HepG2 (cell line): ENCODE measurements around the gene C1QTNF6.

Experiments used
- ESRRA ChIP-seq: sonication (generic); formaldehyde crosslinking; IDR thresholded peaks from 2 replicates; pipeline ENCODE4 v1.5.1; 2020; ENCODE audit warnings: mild to moderate bottlenecking, low read depth, missing genetic modification reagents
- FOXA3 ChIP-seq: IDR thresholded peaks from 2 replicates; pipeline ENCODE4 v1.6.1; 2016; ENCODE audit warnings: missing genetic modification reagents, missing compliant biosample characterization
- MEF2D ChIP-seq: sonication (generic); formaldehyde crosslinking; IDR thresholded peaks from 2 replicates; pipeline ENCODE4 v1.5.1; 2020; ENCODE audit warnings: mild to moderate bottlenecking, missing genetic modification reagents
- RAD21 ChIP-seq: fragments of 450-650 bp; formaldehyde crosslinking; IDR thresholded peaks from 2 replicates; pipeline ENCODE4 v1.5.0; 2020; ENCODE audit warnings: mild to moderate bottlenecking
- SP2 ChIP-seq: sonication (generic); formaldehyde crosslinking; IDR thresholded peaks from 2 replicates; pipeline ENCODE4 v1.5.1; 2020; ENCODE audit warnings: mild to moderate bottlenecking, missing genetic modification reagents
- ZFX ChIP-seq: sonication (generic); formaldehyde crosslinking; IDR thresholded peaks from 2 replicates; pipeline ENCODE4 v1.4.0; 2020; ENCODE audit warnings: mild to moderate bottlenecking, low read depth, missing genetic modification reagents, moderate library complexity
- ZNF317 ChIP-seq: sonication (generic); formaldehyde crosslinking; IDR thresholded peaks from 2 replicates; pipeline ENCODE4 v1.5.0; 2020; ENCODE audit warnings: mild to moderate bottlenecking, missing genetic modification reagents
- TF ChIP-seq, protein P1 (sequence below), 2 experiments: sonication (generic) in 1 of 2; formaldehyde crosslinking in 1 of 2; IDR thresholded peaks; 2 replicates each; pipeline versions ENCODE4 v1.4.0 to v1.6.1; 2018 to 2020; ENCODE audit warnings: missing genetic modification reagents in 2 of 2, borderline replicate concordance in 1 of 2, low read depth in 1 of 2, mild to moderate bottlenecking in 1 of 2, missing biosample characterization in 1 of 2
- TF ChIP-seq, protein P2 (sequence below): sonication (generic); formaldehyde crosslinking; IDR thresholded peaks from 2 replicates; pipeline ENCODE4 v1.4.0; 2020; ENCODE audit warnings: missing genetic modification reagents, mild to moderate bottlenecking, borderline replicate concordance
- TF ChIP-seq, protein P3 (sequence below): sonication (generic); formaldehyde crosslinking; IDR thresholded peaks from 2 replicates; pipeline ENCODE4 v1.4.0; 2020; ENCODE audit warnings: missing genetic modification reagents, mild to moderate bottlenecking, borderline replicate concordance
- TF ChIP-seq, protein P4 (sequence below): sonication (generic); formaldehyde crosslinking; IDR thresholded peaks from 2 replicates; pipeline ENCODE4 v1.5.0; 2020; ENCODE audit warnings: mild to moderate bottlenecking, missing genetic modification reagents, moderate library complexity

DNA sequence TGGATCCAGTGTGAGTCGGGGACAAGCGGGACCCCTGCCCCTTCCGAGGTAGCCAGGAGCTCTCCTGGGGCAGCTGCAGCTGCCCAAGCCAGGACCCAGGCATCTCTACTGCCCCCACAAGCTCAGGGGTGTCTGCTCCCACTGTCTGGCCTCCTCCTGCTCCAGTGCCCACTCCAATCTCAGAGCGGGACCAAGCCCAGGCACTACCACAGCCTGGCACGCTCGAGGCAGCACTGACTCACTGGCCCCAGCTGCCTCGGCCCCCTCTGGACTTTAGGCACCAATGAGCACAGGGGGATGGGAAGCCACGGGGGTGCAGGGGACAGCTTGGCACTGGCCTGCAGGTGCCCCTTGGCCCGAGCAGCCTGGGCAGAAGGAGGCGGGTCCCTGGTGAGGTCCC lies 46.6 kb downstream of the C1QTNF6 start:
- TF ChIP-seq, protein P1, sequence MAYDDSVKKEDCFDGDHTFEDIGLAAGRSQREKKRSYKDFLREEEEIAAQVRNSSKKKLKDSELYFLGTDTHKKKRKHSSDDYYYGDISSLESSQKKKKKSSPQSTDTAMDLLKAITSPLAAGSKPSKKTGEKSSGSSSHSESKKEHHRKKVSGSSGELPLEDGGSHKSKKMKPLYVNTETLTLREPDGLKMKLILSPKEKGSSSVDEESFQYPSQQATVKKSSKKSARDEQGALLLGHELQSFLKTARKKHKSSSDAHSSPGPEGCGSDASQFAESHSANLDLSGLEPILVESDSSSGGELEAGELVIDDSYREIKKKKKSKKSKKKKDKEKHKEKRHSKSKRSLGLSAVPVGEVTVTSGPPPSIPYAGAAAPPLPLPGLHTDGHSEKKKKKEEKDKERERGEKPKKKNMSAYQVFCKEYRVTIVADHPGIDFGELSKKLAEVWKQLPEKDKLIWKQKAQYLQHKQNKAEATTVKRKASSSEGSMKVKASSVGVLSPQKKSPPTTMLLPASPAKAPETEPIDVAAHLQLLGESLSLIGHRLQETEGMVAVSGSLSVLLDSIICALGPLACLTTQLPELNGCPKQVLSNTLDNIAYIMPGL (CRISPR knock-in tag; IDR thresholded peaks at IDR 0.05; ENCODE audit: borderline replicate concordance in 1 of 2, low read depth in 1 of 2) = no peak
- no peak for TF ChIP-seq MEF2D (CRISPR knock-in tag)
- TF ChIP-seq RAD21 (CRISPR knock-in tag) = no peak
- TF ChIP-seq, protein P2, sequence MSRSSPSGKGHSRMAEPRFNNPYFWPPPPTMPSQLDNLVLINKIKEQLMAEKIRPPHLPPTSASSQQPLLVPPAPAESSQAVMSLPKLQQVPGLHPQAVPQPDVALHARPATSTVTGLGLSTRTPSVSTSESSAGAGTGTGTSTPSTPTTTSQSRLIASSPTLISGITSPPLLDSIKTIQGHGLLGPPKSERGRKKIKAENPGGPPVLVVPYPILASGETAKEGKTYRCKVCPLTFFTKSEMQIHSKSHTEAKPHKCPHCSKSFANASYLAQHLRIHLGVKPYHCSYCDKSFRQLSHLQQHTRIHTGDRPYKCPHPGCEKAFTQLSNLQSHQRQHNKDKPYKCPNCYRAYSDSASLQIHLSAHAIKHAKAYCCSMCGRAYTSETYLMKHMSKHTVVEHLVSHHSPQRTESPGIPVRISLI (CRISPR knock-in tag) = no peak
- no peak for TF ChIP-seq ESRRA (CRISPR knock-in tag)
- no peak for TF ChIP-seq SP2 (CRISPR knock-in tag)
- no peak for TF ChIP-seq FOXA3 (CRISPR knock-in tag)
- TF ChIP-seq, protein P3, sequence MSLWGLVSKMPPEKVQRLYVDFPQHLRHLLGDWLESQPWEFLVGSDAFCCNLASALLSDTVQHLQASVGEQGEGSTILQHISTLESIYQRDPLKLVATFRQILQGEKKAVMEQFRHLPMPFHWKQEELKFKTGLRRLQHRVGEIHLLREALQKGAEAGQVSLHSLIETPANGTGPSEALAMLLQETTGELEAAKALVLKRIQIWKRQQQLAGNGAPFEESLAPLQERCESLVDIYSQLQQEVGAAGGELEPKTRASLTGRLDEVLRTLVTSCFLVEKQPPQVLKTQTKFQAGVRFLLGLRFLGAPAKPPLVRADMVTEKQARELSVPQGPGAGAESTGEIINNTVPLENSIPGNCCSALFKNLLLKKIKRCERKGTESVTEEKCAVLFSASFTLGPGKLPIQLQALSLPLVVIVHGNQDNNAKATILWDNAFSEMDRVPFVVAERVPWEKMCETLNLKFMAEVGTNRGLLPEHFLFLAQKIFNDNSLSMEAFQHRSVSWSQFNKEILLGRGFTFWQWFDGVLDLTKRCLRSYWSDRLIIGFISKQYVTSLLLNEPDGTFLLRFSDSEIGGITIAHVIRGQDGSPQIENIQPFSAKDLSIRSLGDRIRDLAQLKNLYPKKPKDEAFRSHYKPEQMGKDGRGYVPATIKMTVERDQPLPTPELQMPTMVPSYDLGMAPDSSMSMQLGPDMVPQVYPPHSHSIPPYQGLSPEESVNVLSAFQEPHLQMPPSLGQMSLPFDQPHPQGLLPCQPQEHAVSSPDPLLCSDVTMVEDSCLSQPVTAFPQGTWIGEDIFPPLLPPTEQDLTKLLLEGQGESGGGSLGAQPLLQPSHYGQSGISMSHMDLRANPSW (CRISPR knock-in tag) = no peak
- no peak for TF ChIP-seq ZNF317 (CRISPR knock-in tag)
- TF ChIP-seq, protein P4, sequence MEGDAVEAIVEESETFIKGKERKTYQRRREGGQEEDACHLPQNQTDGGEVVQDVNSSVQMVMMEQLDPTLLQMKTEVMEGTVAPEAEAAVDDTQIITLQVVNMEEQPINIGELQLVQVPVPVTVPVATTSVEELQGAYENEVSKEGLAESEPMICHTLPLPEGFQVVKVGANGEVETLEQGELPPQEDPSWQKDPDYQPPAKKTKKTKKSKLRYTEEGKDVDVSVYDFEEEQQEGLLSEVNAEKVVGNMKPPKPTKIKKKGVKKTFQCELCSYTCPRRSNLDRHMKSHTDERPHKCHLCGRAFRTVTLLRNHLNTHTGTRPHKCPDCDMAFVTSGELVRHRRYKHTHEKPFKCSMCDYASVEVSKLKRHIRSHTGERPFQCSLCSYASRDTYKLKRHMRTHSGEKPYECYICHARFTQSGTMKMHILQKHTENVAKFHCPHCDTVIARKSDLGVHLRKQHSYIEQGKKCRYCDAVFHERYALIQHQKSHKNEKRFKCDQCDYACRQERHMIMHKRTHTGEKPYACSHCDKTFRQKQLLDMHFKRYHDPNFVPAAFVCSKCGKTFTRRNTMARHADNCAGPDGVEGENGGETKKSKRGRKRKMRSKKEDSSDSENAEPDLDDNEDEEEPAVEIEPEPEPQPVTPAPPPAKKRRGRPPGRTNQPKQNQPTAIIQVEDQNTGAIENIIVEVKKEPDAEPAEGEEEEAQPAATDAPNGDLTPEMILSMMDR (CRISPR knock-in tag) = no peak
- no peak for TF ChIP-seq ZFX (CRISPR knock-in tag)
